HG02970 (cell line): ENCODE results near the gene FAM124B.
"Not testable (repeated sequence)": the region's sequence is repeated elsewhere in the genome, so short reads cannot be mapped to it uniquely, and the experiment has no call there.

Source experiments
- ATAC-seq: cut with Tn5 transposase; IDR thresholded peaks from one replicate; pipeline ENCODE4 v1.9.1; 2021; ENCODE audit warnings: mild to moderate bottlenecking, moderate library complexity, moderate number of reproducible peaks; ENCODE audit not compliant: unreplicated experiment, low FRiP score

Gene FAM124B

DNA sequence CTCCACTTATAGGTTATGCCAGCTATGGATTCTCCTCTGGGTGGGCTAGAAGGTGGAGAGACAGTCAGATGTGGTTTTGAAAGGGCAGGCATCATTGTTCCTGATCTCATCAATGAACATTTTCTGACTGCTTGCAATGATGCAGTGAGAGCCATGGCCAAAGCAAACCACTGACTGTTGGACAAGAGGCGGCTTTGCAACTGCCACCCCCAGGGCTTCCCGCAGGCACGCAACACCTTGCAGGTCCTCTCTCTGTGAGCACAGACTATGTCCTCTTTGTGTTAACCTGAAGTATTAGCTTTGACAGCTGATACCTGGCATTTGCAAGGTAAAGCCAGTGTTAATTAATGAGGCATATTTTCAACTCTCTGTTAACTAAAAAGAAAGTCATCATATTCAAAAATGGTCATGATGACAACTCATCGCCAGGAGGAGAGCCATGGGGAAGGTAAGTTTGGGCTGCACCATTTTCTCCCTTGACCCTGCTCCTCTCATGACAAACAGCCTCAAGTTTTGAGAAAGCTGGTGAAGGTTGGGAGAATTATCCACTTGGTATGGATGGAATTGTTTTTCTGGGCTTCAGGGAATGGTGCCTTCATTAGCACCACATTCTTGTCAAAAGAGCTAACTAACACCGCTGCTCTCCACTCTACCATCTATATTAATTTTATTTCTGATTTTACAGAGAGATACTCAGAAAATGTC, 14.9 kb upstream of the FAM124B start:
- no peak for ATAC-seq

- ATAC-seq: no peak
Observed at GRCh38 chr2:224413381-224413780, 11.5 kb upstream of the FAM124B start.

DNA sequence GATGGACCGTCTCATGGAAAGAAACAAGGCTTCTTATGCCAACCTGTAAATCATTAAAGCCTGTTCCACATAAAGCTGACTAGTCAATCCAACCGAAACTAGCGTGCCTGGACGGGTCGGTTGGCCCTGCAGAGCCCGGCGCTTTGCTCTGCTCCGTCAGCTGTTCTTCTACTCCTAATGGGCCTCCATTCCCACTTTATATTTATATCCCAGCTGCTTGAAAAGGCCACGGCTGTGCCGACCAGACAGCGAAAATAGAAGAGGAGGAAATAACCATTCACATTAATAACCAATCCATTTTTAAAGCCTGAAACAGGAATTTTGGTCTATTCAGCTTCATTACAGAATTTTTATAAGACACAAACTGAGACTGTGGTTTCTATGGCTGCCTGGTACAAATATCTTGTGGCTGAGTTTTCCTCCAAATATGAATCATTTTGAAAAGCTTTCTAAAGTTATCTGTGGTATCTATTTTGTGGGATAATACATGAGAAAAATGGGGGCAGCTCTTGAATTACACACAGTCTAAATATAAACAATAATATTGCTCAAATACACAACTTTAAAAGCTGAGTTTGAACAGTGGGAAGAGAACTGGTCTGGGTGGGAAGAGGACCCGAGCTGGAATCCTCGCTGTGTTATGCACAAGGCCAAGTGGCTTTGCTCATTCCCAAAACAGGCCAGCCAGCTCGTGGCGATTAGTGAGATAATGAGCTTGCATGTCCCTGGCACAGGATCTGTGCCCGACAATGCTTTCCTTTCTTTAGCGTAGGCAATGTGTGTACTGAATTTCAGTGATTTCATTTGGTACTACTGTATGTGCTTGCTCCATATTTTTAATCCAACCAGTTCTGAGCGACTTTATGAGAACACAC, 10.5 kb upstream of the FAM124B start:
- no peak for ATAC-seq

DNA sequence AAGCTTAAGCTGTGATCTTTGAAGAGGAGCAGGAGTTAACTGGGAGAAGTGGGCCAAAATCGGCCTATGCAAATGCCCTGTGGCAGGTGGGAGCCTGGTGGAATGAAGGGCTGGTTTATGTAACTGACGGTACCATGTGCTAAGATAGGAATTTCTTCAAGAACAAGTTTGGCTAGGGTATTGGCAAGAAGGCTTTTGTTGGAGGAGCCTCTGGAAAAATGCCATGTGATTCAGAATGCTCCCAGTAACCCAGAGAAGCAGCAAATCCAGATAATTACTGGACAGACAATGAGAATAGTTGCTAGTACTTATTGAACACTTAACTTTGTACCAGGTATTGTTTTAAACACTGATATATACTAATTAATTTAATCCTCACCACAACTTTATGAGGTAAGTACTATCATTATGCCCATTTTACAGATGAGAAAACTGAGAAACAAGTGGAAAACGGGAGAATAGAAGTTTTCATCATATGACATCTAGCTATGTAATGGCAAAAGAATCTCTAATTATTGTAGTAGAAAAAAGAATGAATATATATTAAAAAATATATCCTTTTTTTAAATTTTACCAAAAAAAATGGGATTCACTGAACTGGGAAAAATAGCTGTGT, 9.1 kb upstream of the FAM124B start:
- no peak for ATAC-seq

- ATAC-seq: no peak
Observed at GRCh38 chr2:224408676-224409075, 6.8 kb upstream of the FAM124B start.

DNA sequence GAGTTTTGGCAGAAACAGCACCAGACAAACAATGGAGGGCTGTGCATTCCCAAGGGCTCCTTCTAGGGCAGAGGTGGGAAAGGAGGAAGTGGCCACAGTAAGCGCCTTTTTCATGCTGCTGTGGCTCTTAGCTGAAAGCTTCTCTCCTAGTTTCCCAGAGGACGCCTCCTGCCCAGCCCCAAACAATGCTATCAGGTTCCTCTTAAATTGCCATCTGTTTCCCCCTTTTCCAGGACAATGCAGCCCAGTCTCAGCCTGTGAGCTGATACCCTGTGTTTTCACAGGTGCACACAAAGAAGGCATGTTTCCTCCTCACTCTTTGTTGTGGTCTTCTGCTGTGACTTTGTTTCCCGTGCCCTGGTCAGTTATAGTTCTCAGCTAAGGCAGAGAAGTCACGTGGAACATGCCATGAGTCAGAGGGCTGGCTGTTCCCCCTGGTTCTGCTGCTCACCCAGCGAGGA, 5.4 kb upstream of the FAM124B start:
- no peak for ATAC-seq

- ATAC-seq: no peak
Observed at GRCh38 chr2:224405841-224406370, 4.0 kb upstream of the FAM124B start.

GRCh38 chr2:224405412-224405811, 3.5 kb upstream of the FAM124B start:
- no peak for ATAC-seq

DNA sequence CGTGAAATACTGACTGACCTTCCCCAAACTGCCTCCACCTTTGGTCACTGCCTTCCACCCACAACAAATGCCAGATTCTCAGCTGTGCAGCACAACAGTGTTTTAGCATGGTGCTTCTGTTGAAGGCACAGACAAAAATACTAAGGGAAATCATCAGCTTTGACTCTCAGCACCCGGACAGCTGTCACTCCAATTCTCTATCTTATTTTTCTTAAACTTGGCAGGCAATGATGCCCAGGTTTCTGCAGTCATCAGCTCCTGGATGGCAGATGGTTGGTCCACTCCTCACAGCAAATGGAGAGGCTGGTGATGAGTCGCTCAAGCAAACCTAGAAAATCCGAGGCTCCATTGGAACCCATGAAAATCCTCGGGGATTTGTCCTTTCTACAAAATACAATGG, 2.9 kb upstream of the FAM124B start:
- no peak for ATAC-seq

DNA sequence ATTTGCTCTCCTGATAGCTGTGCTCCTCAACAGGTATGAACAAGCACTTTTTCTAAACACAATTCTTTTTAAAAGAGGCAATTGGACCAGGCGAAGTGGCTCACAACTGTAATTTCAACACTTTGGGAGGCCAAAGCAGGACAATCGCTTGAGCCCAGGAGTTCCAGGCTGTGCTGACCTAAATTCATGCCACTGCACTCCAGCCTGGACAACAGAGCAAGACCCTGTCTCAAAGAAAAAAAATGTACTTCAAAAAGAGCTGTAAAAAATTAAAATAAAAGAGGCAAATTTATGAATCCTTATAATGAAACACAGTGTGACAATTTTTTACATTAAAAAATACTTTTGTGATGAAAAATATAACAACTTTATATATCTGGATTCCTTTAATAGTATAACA, 1.8 kb upstream of the FAM124B start:
- no peak for ATAC-seq

GRCh38 chr2:224400886-224401632, 848 bp downstream of the FAM124B start:
- no peak for ATAC-seq

GRCh38 chr2:224400174-224400810, 1.6 kb downstream of the FAM124B start:
- no peak for ATAC-seq

GRCh38 chr2:224398289-224398688, 3.6 kb downstream of the FAM124B start:
- no peak for ATAC-seq

GRCh38 chr2:224397100-224397499, 4.8 kb downstream of the FAM124B start:
- not testable (repeated sequence) for ATAC-seq

GRCh38 chr2:224395620-224396390, 6.1 kb downstream of the FAM124B start:
- no peak for ATAC-seq

DNA sequence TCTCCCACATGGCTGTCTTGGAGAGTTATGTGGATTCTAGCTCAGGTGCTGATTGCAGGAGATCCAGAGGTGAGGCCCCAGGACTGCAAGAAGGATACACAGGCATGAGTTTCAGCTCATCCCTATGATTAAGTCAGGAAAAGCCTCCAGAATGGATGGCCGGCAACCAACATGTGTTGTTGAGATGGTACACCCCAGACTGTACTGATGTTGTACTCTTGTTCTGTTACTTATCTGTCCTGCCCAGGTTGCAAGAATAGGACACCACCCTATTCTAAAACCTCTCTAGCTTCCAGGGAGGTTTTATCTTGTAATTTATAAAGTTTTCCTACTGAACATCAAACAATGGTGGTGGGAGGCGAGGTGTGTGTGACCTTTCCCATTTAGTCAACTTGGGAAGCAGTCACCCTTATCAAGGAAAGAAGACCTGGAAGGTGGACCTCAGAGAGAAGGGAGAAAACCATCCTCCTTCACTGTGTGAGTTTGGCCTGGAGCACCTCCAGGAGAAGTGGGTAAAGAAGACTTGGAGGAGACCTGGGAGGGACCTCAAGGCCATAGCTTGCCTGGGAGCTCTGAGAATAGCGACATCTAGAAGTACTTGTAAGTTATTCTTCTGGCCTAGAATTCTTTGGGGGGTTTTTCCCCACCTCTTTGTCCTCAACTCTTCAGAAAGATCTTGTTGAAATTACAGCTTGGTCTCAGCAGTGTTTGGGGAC, 8.6 kb downstream of the FAM124B start:
- no peak for ATAC-seq

DNA sequence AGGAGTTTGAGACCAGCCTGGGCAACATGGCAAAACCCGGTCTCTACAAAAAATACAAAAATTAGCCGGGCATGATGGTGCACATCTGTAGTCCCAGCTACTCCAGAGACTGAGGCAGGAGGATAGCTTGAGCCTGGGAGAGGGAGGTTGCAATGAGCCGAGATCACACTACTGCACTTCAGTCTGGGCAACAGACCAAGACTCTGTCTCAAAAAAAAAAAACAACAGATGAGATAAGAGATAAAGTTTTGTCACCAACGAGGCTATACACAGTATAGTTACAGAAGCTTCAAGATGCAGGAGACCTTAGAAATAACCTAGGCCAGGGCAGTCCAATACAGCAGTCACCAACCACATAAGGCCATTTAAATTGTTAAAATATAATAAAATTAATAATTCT, 9.4 kb downstream of the FAM124B start:
- no peak for ATAC-seq

- ATAC-seq: no peak
Observed at GRCh38 chr2:224389317-224389716, 12.6 kb downstream of the FAM124B start.
